Right atrium auricular region (tissue), 2 donors: ENCODE measurements around the gene FGR. TPM values are rescaled to one million over a fixed set of nuclear protein-coding genes. Genes with fewer than 3 reads are reported as not detected.

Source experiments
- DNase-seq: peaks from one replicate; pipeline ENCODE4 v3.0.0-alpha.2; 2019; ENCODE audit warnings: low spot score
- H3K27ac ChIP-seq, 2 donors: fragments of 200-600 bp; sonication (generic); 1 replicate in 1 of 2; 2 replicates in 1 of 2; pipeline ENCODE4 v1.5.1; 2016 to 2019
- H3K27me3 ChIP-seq, 2 donors: fragments of 200-600 bp; sonication (generic); one replicate each; pipeline versions ENCODE4 v1.5.1 to v1.6.0; 2017 to 2019
- H3K36me3 ChIP-seq: fragments of 200-600 bp; sonication (generic); one replicate; pipeline ENCODE4 v1.5.1; 2016
- H3K4me1 ChIP-seq, 2 donors: fragments of 200-600 bp; sonication (generic); one replicate each; pipeline versions ENCODE4 v1.5.1 to v1.6.0; 2017 to 2019
- H3K4me3 ChIP-seq, 2 donors: fragments of 200-600 bp; sonication (generic); 1 replicate in 1 of 2; 2 replicates in 1 of 2; pipeline ENCODE4 v1.5.1; 2017 to 2019; ENCODE audit warnings: mild to moderate bottlenecking in 1 of 2, moderate library complexity in 1 of 2
- H3K9me3 ChIP-seq, 2 donors: fragments of 200-600 bp; sonication (generic); one replicate each; pipeline ENCODE4 v1.5.1; 2019
- total RNA-seq, 2 donors: library from RNA; depleted of rRNA; stranded (reverse); fragments of >200 nt; gene quantifications; one replicate each; pipeline ENCODE4 v1.1.0, GENCODE V29; 2016
- TF ChIP-seq, protein P1 (sequence below), 2 donors: fragments of 200-600 bp; sonication (generic); IDR thresholded peaks; one replicate each; pipeline ENCODE4 v1.5.1; 2019; ENCODE audit warnings: antibody characterized with exemption in 2 of 2

Gene FGR
- total RNA-seq, 2 donors from 2014 or later, result 5.7 to 19.8 TPM

DNA sequence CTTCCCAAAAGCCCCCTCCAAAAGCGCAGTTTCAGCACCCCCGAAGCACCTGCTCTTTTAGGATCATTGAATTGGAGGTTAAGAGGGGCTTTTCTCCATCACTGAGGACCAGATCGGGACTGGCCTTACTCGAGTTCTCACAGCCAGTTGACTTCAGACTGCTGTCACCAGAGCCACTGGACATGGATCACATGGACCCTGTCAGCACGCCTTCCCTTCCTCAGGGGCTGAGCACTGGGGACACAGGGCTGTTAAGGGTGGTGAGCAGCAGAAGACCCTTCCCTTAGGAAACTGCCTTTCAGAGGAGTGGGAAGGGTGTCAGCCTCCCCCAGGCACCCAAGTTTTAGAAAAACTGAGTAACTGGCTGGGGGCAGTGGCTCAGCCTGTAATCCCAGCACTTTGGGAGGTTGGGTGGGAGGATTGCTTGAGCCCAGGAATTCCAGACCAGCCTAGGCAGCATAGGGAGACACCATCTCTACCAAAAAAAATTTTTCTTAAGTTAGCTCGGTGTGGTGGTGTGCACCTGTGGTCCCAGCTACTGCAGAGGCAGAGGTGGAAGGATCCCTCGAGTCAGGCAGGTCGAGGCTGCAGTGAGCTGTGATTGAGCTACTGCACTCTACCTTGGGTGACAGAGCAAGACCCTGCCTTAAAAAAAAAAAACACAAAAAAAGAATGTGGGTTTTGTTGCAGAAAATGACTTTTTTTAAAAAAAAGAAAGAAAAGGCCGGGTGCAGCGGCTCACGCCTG, 584 bp upstream of the FGR start:
- Histone ChIP-seq H3K9me3 (no peaks in the 10 kb centered on the region), H3K4me3 (peak overlapping the region in 1 of 2 donors; percentile 56), H3K27me3 (no peaks in the 10 kb centered on the region), H3K36me3 (no peaks in the 10 kb centered on the region), H3K4me1 (peaks cover 0 to 46% of the 10 kb centered on the region in 2 donors), H3K27ac (peak overlapping the region; percentile 62 to 79)
- TF ChIP-seq, protein P1, sequence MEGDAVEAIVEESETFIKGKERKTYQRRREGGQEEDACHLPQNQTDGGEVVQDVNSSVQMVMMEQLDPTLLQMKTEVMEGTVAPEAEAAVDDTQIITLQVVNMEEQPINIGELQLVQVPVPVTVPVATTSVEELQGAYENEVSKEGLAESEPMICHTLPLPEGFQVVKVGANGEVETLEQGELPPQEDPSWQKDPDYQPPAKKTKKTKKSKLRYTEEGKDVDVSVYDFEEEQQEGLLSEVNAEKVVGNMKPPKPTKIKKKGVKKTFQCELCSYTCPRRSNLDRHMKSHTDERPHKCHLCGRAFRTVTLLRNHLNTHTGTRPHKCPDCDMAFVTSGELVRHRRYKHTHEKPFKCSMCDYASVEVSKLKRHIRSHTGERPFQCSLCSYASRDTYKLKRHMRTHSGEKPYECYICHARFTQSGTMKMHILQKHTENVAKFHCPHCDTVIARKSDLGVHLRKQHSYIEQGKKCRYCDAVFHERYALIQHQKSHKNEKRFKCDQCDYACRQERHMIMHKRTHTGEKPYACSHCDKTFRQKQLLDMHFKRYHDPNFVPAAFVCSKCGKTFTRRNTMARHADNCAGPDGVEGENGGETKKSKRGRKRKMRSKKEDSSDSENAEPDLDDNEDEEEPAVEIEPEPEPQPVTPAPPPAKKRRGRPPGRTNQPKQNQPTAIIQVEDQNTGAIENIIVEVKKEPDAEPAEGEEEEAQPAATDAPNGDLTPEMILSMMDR (IDR thresholded peaks at IDR 0.05), result no peak
- DNase-seq, result no peak

DNA sequence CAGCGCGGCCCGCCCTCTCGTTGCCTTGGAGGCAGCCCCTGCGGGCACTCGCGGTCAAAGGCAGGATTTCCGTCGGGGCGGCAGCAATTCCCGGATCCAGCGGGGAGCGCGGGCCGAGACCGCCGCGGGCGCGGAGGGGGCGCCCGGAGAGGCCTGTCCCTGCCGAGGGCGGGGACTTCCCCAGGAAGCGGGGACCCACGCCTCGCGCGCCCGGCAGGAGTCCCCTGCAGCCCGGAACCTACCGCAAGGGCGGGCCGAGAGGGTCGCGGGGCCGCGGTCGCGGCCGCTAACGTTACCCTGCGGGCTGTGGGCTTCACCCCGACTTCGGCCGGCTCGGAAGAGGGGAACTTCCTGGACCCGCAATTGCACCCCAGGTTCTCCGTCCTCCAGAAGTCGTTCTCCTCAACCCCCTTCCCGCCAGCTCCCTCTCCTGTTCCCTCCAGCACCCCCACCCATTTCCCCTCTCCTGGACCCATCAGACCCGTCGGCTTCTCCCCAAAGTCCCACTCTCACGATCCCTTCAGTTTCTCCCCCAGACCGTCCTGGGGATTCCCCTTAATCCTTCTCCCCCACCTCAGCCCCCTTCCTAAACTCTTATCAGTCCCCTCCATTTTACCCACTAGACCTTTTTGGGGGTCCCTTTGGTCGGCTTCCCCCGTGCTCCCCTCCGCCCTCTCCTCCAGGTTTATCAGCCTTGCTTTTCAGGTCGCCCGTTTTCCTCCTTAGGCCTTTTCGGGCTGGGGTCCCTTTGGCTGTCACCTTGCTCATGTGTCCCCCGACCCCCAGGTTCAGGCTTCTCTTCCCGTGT, 604 bp downstream of the FGR start:
- Histone ChIP-seq H3K27ac (peak overlapping the region; percentile 62 to 79), H3K36me3 (no peaks in the 10 kb centered on the region), H3K27me3 (no peaks in the 10 kb centered on the region), H3K4me1 (peaks cover 0 to 58% of the 10 kb centered on the region in 2 donors), H3K4me3 (peak overlapping the region; percentile 39 to 56), H3K9me3 (no peaks in the 10 kb centered on the region)
- TF ChIP-seq, protein P1 (IDR thresholded peaks at IDR 0.05), result peak in 1 of 2 donors; percentile 23
- DNase-seq, result no peak

DNA sequence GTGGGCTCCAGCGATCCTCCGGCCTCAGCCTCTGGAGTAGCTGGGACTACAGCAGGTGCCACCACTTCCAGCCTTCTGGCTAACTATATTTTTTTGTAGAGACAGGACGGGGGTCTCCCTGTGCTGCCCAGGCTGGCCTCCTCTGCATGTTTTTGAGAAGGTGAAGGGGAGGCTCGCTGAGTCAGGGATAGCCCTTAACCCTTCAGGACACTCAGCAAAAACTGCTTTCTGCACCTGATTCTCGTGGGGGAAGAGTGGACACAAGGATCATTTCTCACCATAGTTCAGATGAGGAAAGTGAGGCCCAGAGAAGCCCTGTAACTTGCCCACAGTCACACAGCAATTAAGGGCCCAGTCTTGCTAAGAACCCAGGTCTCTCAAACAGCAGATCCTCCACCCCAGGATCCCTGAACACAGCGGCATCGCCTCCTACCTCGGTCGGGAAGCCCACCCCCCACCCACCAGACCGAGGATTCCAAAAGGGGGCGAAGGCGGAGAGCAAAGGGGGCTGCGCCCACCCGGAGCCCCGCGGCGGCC, 1.3 kb downstream of the FGR start:
- Histone ChIP-seq H3K4me3 (peak overlapping the region; percentile 39 to 56), H3K36me3 (no peaks in the 10 kb centered on the region), H3K27ac (peak overlapping the region; percentile 62 to 79), H3K27me3 (no peaks in the 10 kb centered on the region), H3K9me3 (no peaks in the 10 kb centered on the region), H3K4me1 (peaks cover 0 to 65% of the 10 kb centered on the region in 2 donors)
- TF ChIP-seq, protein P1 (IDR thresholded peaks at IDR 0.05), result no peak
- no peak for DNase-seq

DNA sequence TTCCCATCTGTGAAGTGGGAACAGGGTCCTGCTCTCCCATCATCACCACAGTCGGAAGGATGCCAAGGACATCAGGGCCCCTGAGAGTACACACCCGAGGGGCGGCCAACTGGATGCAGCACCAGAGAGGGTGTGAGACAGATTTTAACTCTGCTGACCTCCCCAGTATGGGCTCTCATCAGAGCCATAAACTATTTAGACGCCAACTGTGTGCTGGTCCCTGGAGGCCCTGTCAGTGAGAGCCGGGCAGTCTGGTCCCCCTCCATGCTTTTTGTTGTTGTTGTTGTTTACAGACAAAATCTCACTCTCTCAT, 1.7 kb downstream of the FGR start:
- Histone ChIP-seq H3K27ac (peak overlapping the region; percentile 62 to 79), H3K9me3 (no peaks in the 10 kb centered on the region), H3K36me3 (no peaks in the 10 kb centered on the region), H3K27me3 (no peaks in the 10 kb centered on the region), H3K4me1 (peaks cover 0 to 70% of the 10 kb centered on the region in 2 donors), H3K4me3 (peak overlapping the region in 1 of 2 donors; percentile 56)
- TF ChIP-seq, protein P1 (IDR thresholded peaks at IDR 0.05), result no peak
- no peak for DNase-seq

DNA sequence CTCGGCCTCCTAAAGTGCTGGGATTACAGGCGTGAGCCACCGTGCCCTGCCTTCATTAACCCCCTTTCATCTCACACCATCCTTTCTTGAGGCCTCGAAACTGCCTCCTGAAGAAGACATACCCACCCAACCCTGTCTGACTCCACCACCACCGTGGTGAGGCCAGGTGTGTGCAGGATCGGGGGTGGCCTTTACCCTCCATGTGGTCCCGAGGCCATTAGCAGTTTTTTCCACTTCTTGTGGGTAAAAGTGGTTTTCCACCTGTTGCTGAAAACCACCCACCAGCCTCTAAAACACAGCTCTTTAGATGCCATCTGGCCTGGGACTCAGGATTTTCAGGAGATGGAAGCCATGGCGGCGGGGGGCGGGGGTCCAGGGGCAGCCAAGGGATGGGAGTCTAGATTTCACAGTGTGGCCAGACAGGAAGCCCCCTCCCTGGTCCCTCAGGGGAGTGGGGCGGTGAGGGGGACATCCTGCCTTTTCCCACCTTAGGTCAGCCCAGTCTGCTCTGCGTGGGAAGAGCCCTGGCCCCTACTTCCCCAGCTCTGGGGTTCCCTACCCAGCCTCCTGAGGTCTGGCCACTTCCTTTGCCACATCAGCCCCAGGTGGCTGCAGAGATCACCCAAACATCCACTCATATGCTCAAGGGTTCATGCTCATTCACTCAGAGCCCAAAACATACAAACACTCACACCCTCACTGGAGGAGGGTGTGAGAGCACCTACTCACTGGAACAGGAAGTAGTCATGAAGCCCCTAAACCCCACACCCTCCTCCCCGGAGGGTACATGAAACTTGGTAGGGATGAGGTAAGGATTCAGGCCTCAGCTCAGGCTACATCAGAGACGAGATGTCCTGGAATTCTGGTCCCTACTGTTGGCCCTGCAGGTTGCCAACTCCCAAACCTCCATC, 2.3 kb downstream of the FGR start:
- no peaks in the 10 kb centered on the region for H3K36me3 ChIP-seq
- peak overlapping the region; percentile 62 to 79 for H3K27ac ChIP-seq
- TF ChIP-seq, protein P1 (IDR thresholded peaks at IDR 0.05), result no peak
- DNase-seq, result no peak
- H3K4me3 ChIP-seq, result no peak overlapping the region
- no peaks in the 10 kb centered on the region for H3K27me3 ChIP-seq
- no peaks in the 10 kb centered on the region for H3K9me3 ChIP-seq
- H3K4me1 ChIP-seq, result peaks cover 0 to 72% of the 10 kb centered on the region in 2 donors
